ENCODE measurements around the gene CDK19. TPM values are rescaled to one million over a fixed set of nuclear protein-coding genes. Genes with fewer than 3 reads are reported as not detected.

The CDK19 gene
- total RNA-seq, 1 experiment from 2014 or later, result 24.3 TPM

DNA sequence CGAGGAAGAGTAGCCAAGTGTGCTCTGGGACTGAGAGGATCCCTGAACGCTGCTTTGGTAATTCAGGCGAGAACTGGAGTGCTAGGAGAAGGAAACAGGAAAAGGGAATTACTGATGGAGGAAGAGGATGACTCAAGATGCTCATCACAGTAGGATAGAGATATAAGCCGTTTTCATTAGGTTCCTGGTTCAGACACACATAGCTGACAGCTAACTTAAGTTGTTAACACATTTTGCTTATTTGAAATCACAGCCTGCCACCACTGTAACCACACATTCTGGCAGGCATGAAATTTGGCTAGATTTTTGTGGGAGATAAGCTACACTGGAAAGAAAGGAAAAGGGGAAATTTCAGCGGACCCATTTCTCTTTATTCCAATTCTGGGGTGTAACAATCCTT lies 200.7 kb downstream of the CDK19 start:
- Mint-ChIP-seq H3K4me3 (ENCODE audit: low read depth, unreplicated experiment) (no peak overlapping the region), H3K27ac (ENCODE audit: unreplicated experiment) (no peak overlapping the region), H3K36me3 (ENCODE audit: insufficient read depth, unreplicated experiment) (peaks cover 10% of the 10 kb centered on the region), H3K4me1 (ENCODE audit: low read depth, unreplicated experiment) (peaks cover 13% of the 10 kb centered on the region), H3K9me3 (ENCODE audit: low read depth, unreplicated experiment) (no peaks in the 10 kb centered on the region), H3K27me3 (ENCODE audit: unreplicated experiment) (no peaks in the 10 kb centered on the region)
- intact Hi-C loops (cut with micrococcal nuclease; ENCODE audit: unreplicated experiment), result no loop called here
- CTCF ChIA-PET, result no interaction called here
- DNase-seq, result no peak
- BruUV-seq (replicated peaks), result no TSS peak
- no peak for TF ChIP-seq CTCF (IDR thresholded peaks at IDR 0.05; ENCODE audit: unreplicated experiment)

DNA sequence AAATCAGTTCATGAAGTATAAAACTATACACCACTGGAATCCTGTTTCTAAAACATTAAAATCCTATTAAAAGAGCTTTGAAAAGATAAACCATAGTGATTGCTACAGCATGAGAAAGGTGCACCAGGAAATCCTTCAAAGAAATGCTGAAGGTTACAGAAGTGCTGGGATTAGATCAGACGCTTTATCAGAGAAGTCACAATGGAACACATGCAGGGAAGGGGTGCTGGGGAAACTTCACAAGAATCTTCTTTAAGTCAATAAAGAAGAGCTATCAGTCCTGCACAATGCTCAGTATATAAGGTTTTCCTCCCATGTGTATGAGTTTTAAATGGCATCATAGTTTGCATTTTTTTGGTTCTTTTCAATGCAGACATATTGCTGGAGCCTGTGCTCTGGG lies 201.2 kb downstream of the CDK19 start:
- intact Hi-C loops (cut with micrococcal nuclease; ENCODE audit: unreplicated experiment), result no loop called here
- no TSS peak for BruUV-seq (replicated peaks)
- CTCF ChIA-PET, result no interaction called here
- Mint-ChIP-seq H3K36me3 (ENCODE audit: insufficient read depth, unreplicated experiment) (peaks cover 10% of the 10 kb centered on the region), H3K4me1 (ENCODE audit: low read depth, unreplicated experiment) (peaks cover 10% of the 10 kb centered on the region), H3K27ac (ENCODE audit: unreplicated experiment) (no peak overlapping the region), H3K4me3 (ENCODE audit: low read depth, unreplicated experiment) (no peak overlapping the region), H3K9me3 (ENCODE audit: low read depth, unreplicated experiment) (no peaks in the 10 kb centered on the region), H3K27me3 (ENCODE audit: unreplicated experiment) (no peaks in the 10 kb centered on the region)
- no peak for TF ChIP-seq CTCF (IDR thresholded peaks at IDR 0.05; ENCODE audit: unreplicated experiment)
- no peak for DNase-seq

DNA sequence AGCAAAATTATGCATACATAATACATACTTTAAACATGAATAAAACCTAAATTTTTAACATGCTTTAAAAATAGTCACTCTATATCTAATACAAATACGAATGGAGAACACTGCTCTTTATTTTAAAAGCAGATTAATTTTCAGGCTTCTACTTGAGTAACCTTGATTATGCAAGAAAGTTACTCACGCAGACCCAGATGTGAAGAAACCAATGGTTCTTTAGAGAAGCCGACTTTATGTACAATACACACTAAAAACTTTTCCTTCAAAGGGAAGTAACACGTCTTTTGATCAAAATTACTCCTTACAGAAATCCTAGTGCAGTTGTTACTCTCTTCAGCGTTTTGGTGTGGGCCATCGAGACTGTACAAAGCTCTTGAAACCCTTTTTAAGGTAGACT lies 201.9 kb downstream of the CDK19 start:
- H3K4me1 Mint-ChIP-seq (ENCODE audit: low read depth, unreplicated experiment), result peaks cover 2% of the 10 kb centered on the region
- no peaks in the 10 kb centered on the region for H3K9me3 Mint-ChIP-seq (ENCODE audit: low read depth, unreplicated experiment)
- CTCF ChIA-PET, result no interaction called here
- H3K36me3 Mint-ChIP-seq (ENCODE audit: insufficient read depth, unreplicated experiment), result peaks cover 5% of the 10 kb centered on the region
- BruUV-seq (replicated peaks), result no TSS peak
- no peak for DNase-seq
- H3K4me3 Mint-ChIP-seq (ENCODE audit: low read depth, unreplicated experiment), result no peak overlapping the region
- no peak for TF ChIP-seq CTCF (IDR thresholded peaks at IDR 0.05; ENCODE audit: unreplicated experiment)
- no peaks in the 10 kb centered on the region for H3K27me3 Mint-ChIP-seq (ENCODE audit: unreplicated experiment)
- intact Hi-C loops (cut with micrococcal nuclease; ENCODE audit: unreplicated experiment), result no loop called here
- H3K27ac Mint-ChIP-seq (ENCODE audit: unreplicated experiment), result no peak overlapping the region

DNA sequence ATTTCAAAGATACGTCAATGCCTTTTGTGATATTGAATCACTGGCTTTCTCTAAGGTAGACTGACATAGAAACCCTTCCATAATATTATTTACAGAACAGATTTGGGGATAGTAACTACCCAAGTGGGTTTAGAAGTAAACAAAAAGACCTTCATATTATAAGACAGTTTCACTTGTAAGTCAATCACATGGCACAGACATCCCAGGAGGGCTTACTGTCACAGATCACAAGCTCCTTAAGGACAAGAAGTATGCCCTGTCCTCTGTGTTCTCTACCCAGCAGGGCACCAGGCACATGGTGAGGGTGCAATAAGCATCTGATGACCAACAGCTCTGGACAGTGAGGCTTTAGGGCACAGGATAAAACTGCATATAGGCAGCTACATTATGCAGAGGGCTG lies 203.0 kb downstream of the CDK19 start:
- BruUV-seq (replicated peaks), result no TSS peak
- Mint-ChIP-seq H3K9me3 (ENCODE audit: low read depth, unreplicated experiment) (no peaks in the 10 kb centered on the region), H3K27ac (ENCODE audit: unreplicated experiment) (no peak overlapping the region), H3K27me3 (ENCODE audit: unreplicated experiment) (no peaks in the 10 kb centered on the region), H3K4me1 (ENCODE audit: low read depth, unreplicated experiment) (no peaks in the 10 kb centered on the region), H3K4me3 (ENCODE audit: low read depth, unreplicated experiment) (no peak overlapping the region), H3K36me3 (ENCODE audit: insufficient read depth, unreplicated experiment) (no peaks in the 10 kb centered on the region)
- TF ChIP-seq CTCF (IDR thresholded peaks at IDR 0.05; ENCODE audit: unreplicated experiment), result no peak
- no peak for DNase-seq
- intact Hi-C loops (cut with micrococcal nuclease; ENCODE audit: unreplicated experiment), result no loop called here
- CTCF ChIA-PET, result no interaction called here

DNA sequence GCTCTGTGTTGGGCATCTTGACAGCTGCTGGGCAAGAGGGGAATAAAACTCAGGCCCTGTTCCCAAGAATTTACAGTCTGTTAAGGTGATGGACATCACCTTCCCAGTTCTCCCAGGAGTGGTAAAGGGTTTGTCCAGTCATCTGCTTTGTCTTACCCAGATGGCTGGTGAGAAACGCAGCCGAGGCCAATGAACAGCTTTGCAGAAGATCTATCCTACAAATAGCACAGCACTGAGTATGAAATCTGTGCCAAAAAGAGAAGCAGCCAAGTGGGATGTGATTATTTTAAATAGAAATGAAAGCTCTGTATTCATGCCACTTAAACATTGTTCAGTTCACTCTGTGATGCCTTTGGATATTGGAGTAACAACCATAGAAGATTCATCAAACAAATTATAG lies 206.2 kb downstream of the CDK19 start:
- Mint-ChIP-seq H3K27ac (ENCODE audit: unreplicated experiment) (no peak overlapping the region), H3K9me3 (ENCODE audit: low read depth, unreplicated experiment) (peaks cover 3% of the 10 kb centered on the region), H3K27me3 (ENCODE audit: unreplicated experiment) (no peaks in the 10 kb centered on the region), H3K4me1 (ENCODE audit: low read depth, unreplicated experiment) (no peaks in the 10 kb centered on the region), H3K4me3 (ENCODE audit: low read depth, unreplicated experiment) (no peak overlapping the region), H3K36me3 (ENCODE audit: insufficient read depth, unreplicated experiment) (no peaks in the 10 kb centered on the region)
- intact Hi-C loops (cut with micrococcal nuclease; ENCODE audit: unreplicated experiment), result no loop called here
- no TSS peak for BruUV-seq (replicated peaks)
- no peak for DNase-seq
- TF ChIP-seq CTCF (IDR thresholded peaks at IDR 0.05; ENCODE audit: unreplicated experiment), result no peak
- CTCF ChIA-PET, result no interaction called here
